ENCODE data around the gene DNASE1.
A peak's percentile ranks its signal among the peaks of the same experiment; 100 is the strongest.
"Not testable (repeated sequence)": the region's sequence is repeated elsewhere in the genome, so short reads cannot be mapped to it uniquely, and the experiment has no call there.

The DNASE1 gene, protein sequence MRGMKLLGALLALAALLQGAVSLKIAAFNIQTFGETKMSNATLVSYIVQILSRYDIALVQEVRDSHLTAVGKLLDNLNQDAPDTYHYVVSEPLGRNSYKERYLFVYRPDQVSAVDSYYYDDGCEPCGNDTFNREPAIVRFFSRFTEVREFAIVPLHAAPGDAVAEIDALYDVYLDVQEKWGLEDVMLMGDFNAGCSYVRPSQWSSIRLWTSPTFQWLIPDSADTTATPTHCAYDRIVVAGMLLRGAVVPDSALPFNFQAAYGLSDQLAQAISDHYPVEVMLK

GRCh38 chr16:3654249-3654991 is at the start of gene DNASE1:
Gene DNASE1 (plus strand): TSS chr16:3654691. CDS start chr16:3655374, 683 bp downstream.
- DNase-seq (ENCODE audit: low read depth in 2 of 2), result peak; percentile 51 to 55

DNA sequence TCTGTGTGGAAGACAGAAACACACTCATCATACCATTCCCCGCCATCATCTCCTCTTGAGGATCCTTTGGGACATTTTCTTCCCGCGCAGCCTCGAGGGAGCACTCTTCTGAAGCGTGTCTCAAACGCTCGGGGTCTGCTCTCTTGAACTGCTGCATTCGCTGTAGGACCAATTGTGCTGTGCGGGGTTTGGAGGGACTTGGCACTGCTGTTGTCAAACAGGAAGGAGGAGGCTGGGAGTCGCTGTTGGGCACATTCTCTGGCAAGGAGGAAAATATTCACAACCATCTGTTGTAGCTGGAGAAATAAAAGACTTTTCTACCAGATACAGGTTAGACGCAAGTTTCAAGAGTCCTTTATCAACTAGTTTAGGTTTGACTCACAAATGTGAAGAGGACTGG is 48.0 kb upstream of the DNASE1 start:
- no peak for DNase-seq (ENCODE audit: low read depth in 2 of 2)

DNA sequence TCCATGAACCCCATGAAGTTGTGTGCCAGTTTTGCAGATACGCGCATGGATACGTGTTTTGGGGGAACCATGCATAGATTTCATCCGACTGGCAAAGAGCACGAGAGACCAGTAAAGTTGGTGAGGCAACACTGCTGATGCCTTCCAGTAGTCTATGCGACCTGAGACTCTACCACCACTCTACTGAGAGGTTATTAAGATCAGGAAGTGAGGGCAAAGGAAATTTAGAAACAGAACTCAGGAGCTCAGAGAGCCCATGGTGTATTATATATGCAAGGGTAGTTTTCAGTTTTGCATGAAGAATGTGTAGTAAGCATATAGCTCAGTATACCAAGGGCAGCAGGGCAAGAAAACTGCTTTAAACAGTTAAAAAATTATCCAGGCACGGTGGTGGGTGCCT is 47.3 kb upstream of the DNASE1 start:
- no peak for DNase-seq (ENCODE audit: low read depth in 2 of 2)

GRCh38 chr16:3607634-3608033 is 46.9 kb upstream of the DNASE1 start:
- no peak for DNase-seq (ENCODE audit: low read depth in 2 of 2)

- DNase-seq (ENCODE audit: low read depth in 2 of 2), result no peak
These were observed 46.4 kb upstream of the DNASE1 start for GRCh38 chr16:3608069-3608468.

DNA sequence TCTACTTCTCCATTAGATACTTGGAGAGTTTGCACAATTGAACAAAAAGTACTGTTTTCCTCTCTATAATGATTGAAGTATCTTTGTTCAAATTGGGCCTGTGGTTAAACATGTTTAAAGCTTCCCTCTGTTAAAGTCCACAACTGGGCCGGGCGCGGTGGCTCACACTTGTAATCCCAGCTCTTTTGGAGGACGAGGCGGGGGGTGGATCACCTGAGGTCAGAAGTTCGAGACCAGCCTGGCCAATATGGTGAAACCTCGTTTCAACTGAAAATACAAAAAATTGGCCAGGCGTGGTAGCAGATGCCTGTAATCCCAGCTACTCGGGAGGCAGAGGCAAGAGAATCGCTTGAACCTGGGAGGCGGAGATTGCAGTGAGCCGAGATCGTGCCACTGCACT is 45.5 kb upstream of the DNASE1 start:
- DNase-seq (ENCODE audit: low read depth in 2 of 2), result not testable (repeated sequence)

GRCh38 chr16:3609895-3610697 is 44.4 kb upstream of the DNASE1 start:
- DNase-seq (ENCODE audit: low read depth in 2 of 2), result no peak

DNA sequence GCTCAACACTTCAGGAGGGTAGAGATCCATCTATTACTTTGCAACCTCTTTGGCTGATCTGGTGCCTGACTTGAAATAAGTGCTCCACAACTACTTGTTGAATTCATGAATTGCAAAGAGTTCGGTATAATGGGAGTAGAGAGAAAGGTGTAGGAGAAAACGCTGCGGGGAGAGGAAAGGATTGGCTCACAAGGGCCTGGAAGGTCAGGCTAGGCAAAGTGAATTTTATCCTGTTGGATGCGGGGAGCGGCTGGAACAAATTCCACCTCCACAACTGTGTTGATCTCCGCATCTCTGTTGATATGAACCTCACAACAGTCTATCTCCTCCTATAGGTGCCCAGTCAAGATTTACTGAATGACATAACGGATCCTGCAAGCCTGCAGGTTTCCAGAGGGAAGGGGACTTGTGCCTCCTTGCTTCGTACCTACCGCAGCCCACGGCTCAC is 43.8 kb upstream of the DNASE1 start:
- no peak for DNase-seq (ENCODE audit: low read depth in 2 of 2)

- peak; percentile 84 for DNase-seq (ENCODE audit: low read depth in 2 of 2)
These were observed 43.1 kb upstream of the DNASE1 start, which contains the start of gene SLX4 for GRCh38 chr16:3611146-3611975. Gene SLX4 (minus strand): TSS chr16:3611606. CDS start chr16:3608964, 2,642 bp downstream.

- no peak for DNase-seq (ENCODE audit: low read depth in 2 of 2)
These were observed 41.7 kb upstream of the DNASE1 start for GRCh38 chr16:3612510-3613466.

DNA sequence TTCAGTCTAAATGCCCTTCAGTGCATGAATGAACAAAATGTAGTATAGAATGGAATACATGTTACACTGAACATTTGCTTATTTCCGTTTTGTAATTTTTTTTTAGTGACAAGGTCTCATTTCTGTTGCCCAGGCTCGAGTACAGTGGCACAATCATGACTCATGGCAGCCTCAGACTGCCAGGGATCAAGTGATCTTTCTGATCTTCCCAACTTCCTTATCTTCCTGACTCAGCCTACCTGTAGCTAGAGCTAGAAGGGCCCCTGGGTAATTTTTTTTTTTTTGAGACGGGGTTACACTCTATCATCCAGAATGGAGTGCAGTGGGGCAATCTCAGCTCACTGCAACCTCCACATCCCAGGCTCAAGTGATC is 35.7 kb upstream of the DNASE1 start:
- DNase-seq (ENCODE audit: low read depth in 2 of 2), result no peak

DNA sequence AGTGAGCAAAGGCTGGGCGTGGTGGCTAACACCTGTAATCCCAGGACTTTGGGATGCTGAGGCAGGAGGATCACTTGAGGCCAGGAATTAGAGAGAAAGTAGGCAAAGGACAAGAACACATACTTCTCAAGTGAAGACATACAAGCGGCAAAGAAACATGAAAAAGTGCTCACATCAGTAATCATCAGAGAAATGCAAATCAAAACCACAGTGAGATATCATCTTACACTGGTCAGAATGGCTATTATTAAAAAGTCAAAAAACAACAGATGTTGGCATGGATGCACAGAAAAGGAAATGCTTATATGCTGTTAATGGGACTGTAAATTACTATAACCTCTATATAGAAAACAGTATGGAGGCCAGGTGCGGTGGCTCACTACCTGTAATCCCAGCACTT is 30.8 kb upstream of the DNASE1 start:
- DNase-seq (ENCODE audit: low read depth in 2 of 2), result no peak

DNA sequence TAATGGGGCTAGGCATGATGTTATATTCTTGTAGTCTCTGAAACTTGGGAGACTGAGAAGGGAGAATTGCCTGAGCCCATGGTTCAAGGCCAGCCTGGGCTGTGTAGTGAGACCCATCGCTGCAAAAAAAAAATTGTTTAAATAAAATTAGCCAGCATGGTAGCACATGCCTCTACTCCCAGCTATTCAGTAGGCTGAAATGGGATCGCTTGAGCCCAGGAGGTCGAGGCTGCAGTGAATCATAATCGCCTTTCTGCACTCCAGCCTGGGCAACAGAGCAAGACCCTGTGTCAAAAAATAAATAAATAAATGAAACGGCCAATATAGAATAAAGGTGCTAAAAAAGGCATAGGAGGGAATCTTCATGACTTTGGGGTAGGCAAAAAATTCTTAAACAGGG is 29.2 kb upstream of the DNASE1 start:
- no peak for DNase-seq (ENCODE audit: low read depth in 2 of 2)

- no peak for DNase-seq (ENCODE audit: low read depth in 2 of 2)
These were observed 28.4 kb upstream of the DNASE1 start for GRCh38 chr16:3625911-3626732.

- DNase-seq (ENCODE audit: low read depth in 2 of 2), result peak in 1 of 2 donors; percentile 23
These were observed 17.0 kb upstream of the DNASE1 start for GRCh38 chr16:3637371-3637923.

- no peak for DNase-seq (ENCODE audit: low read depth in 2 of 2)
These were observed 15.4 kb upstream of the DNASE1 start for GRCh38 chr16:3638916-3639644.

DNA sequence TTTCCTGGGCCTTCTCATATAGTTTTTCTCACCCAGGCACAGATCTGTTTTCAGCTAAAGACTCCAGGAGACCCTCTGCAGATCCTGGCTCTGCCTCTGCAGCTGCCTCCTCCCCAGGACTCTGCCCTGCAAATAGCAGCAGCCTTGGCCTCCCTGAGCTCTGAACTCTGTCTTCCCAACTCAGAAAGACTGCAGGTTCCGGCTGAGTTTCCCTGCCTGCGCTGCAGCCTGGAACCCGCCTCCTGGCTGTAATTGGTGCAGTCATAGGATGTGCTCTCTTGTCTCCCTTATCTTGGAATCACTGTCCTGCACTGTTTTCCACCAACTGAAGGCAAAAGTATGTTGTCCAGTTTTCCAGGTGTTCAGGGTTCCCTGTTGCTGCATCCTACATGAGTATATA is 14.3 kb upstream of the DNASE1 start:
- DNase-seq (ENCODE audit: low read depth in 2 of 2), result no peak

All from stimulated activated CD4-positive, alpha-beta T cell treated with anti-CD3 and anti-CD28 coated beads, Interleukin-4, amount 100 ng/mL, for 48 hours (primary cell).